Measurements from ENCODE around the gene FARS2. TPM values are rescaled to one million over a fixed set of nuclear protein-coding genes. Genes with fewer than 3 reads are reported as not detected.

FARS2 gene
- total RNA-seq, 4 donors from 2014 or later: 2.6 to 21.9 (median 15.0) TPM

DNA sequence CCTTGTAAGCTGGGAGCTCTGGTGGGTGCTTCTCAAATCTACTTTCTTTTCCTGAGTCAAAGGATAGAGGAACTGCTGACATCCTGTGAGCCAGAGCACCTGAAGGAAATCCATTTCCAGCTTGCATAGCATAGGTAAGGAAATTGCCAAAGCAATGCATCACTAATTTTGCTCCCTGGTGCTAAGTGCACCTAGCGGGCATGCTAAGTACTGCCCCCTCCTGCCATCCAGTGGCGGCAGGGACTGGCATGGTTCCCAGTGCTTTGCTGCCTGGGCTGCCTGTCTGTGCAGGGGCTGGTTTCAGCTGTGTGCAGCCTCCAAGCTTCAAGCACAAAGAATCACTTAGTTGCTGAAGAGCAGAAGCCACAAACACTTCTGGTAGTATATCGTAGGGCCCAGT lies 63.9 kb downstream of the FARS2 start:
- H3K4me1 ChIP-seq: peaks cover 0 to 13% (median 0%) of the 10 kb centered on the region in 4 donors
- intact Hi-C loops (cut with DNase I; ENCODE audit: low total_unique reads) (no loop called here), in situ Hi-C loops (cut with MboI; ENCODE audit: low pct_ligation_motif_present in 1 of 4, low pct_unique_long_range_greater_than_20kb in 1 of 4, low sequenced_read_pairs in 3 of 4) (no loop called here)
- no peak overlapping the region for H3K27ac ChIP-seq
- DNase-seq: no peak
- H3K9me3 ChIP-seq: peaks cover 0 to 3% of the 10 kb centered on the region in 2 donors
- peaks cover 0 to 7% (median 0%) of the 10 kb centered on the region in 4 donors for H3K36me3 ChIP-seq
- TF ChIP-seq POLR2AphosphoS5 (IDR thresholded peaks at IDR 0.05): no peak
- no peak for TF ChIP-seq POLR2A (IDR thresholded peaks at IDR 0.05)
- TF ChIP-seq EP300 (IDR thresholded peaks at IDR 0.05; ENCODE audit: low read depth): no peak
- TF ChIP-seq, protein P1, sequence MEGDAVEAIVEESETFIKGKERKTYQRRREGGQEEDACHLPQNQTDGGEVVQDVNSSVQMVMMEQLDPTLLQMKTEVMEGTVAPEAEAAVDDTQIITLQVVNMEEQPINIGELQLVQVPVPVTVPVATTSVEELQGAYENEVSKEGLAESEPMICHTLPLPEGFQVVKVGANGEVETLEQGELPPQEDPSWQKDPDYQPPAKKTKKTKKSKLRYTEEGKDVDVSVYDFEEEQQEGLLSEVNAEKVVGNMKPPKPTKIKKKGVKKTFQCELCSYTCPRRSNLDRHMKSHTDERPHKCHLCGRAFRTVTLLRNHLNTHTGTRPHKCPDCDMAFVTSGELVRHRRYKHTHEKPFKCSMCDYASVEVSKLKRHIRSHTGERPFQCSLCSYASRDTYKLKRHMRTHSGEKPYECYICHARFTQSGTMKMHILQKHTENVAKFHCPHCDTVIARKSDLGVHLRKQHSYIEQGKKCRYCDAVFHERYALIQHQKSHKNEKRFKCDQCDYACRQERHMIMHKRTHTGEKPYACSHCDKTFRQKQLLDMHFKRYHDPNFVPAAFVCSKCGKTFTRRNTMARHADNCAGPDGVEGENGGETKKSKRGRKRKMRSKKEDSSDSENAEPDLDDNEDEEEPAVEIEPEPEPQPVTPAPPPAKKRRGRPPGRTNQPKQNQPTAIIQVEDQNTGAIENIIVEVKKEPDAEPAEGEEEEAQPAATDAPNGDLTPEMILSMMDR (IDR thresholded peaks at IDR 0.05): no peak
- 92 to 97% methylated on average over 1 to 3 of the region's 3 CpGs for WGBS, 2 donors (ENCODE audit: low coverage in 1 of 2)
- no peak overlapping the region for H3K4me3 ChIP-seq
- H3K27me3 ChIP-seq: no peaks in the 10 kb centered on the region

DNA sequence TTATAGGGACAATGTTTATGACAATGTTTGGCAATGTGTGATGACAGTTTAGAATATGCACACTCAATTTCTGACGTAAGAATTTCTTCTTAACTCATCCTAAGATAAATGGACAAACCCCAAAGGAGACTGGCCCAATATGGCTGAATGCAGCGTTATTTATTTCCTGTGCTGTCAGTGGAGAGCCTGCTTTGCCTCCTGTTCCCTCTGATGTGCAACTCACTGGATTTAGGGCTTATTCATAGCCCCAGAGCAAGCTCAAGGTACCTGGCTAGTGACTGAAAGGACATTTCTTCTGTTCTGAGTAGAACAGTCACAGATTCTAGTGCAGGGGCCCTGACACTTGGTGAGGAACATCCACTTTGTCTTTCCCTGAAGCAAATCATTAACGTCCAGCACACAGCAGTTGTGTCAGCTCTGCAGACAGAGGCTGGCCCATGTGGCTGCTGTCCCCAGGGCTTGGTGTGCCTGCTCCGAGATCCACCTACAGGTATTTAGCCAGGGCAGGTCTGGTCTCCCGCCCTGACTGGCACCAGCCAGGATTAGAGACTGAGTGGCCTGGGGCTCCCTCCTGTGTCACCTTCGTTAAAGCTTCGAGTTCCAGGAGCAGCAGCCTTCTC lies 64.8 kb downstream of the FARS2 start:
- H3K36me3 ChIP-seq: peaks cover 0 to 7% (median 0%) of the 10 kb centered on the region in 4 donors
- H3K27me3 ChIP-seq: no peaks in the 10 kb centered on the region
- no peak overlapping the region for H3K27ac ChIP-seq
- in situ Hi-C loops (cut with MboI; ENCODE audit: low pct_ligation_motif_present in 1 of 4, low pct_unique_long_range_greater_than_20kb in 1 of 4, low sequenced_read_pairs in 3 of 4) (no loop called here), intact Hi-C loops (cut with DNase I; ENCODE audit: low total_unique reads) (no loop called here)
- H3K4me3 ChIP-seq: no peak overlapping the region
- no peak for TF ChIP-seq POLR2A (IDR thresholded peaks at IDR 0.05)
- TF ChIP-seq, protein P1 (IDR thresholded peaks at IDR 0.05): no peak
- TF ChIP-seq EP300 (IDR thresholded peaks at IDR 0.05; ENCODE audit: low read depth): no peak
- no peak for TF ChIP-seq POLR2AphosphoS5 (IDR thresholded peaks at IDR 0.05)
- H3K4me1 ChIP-seq: peaks cover 0 to 13% (median 0%) of the 10 kb centered on the region in 4 donors
- peaks cover 0 to 3% of the 10 kb centered on the region in 2 donors for H3K9me3 ChIP-seq
- no peak for DNase-seq
- WGBS, 2 donors (ENCODE audit: low coverage in 1 of 2): 95% methylated on average over 2 to 7 of the region's 7 CpGs

DNA sequence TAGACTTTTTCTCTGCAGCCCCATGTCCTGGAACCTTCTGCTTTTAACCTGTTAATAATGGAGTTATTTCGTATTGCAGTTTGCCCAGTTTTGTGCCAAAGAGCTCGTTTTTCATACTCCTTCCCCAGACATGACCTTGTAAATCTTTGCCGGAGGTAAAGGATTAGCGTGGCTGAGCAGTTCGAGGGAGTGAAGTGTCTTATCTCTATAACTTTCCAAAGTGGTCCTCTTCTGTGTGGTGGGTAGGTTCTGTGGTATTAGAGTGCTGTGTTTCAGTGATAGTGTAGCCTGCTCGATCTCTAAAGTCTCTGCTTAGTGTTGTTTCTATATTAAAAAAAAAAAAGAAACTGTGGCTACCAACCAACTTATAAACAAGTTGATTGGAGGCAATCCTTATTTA lies 67.5 kb downstream of the FARS2 start:
- H3K4me1 ChIP-seq: no peaks in the 10 kb centered on the region
- WGBS, 2 donors (ENCODE audit: low coverage in 1 of 2): 84 to 85% methylated on average over 5 to 6 of the region's 6 CpGs
- H3K27me3 ChIP-seq: no peaks in the 10 kb centered on the region
- H3K9me3 ChIP-seq: peaks cover 0 to 2% of the 10 kb centered on the region in 2 donors
- TF ChIP-seq POLR2AphosphoS5 (IDR thresholded peaks at IDR 0.05): no peak
- TF ChIP-seq EP300 (IDR thresholded peaks at IDR 0.05; ENCODE audit: low read depth): no peak
- TF ChIP-seq POLR2A (IDR thresholded peaks at IDR 0.05): no peak
- TF ChIP-seq, protein P1 (IDR thresholded peaks at IDR 0.05): no peak
- H3K4me3 ChIP-seq: no peak overlapping the region
- intact Hi-C loops (cut with DNase I; ENCODE audit: low total_unique reads) (no loop called here), in situ Hi-C loops (cut with MboI; ENCODE audit: low pct_ligation_motif_present in 1 of 4, low pct_unique_long_range_greater_than_20kb in 1 of 4, low sequenced_read_pairs in 3 of 4) (no loop called here)
- DNase-seq: no peak
- H3K27ac ChIP-seq: no peak overlapping the region
- peaks cover 0 to 7% (median 0%) of the 10 kb centered on the region in 4 donors for H3K36me3 ChIP-seq

DNA sequence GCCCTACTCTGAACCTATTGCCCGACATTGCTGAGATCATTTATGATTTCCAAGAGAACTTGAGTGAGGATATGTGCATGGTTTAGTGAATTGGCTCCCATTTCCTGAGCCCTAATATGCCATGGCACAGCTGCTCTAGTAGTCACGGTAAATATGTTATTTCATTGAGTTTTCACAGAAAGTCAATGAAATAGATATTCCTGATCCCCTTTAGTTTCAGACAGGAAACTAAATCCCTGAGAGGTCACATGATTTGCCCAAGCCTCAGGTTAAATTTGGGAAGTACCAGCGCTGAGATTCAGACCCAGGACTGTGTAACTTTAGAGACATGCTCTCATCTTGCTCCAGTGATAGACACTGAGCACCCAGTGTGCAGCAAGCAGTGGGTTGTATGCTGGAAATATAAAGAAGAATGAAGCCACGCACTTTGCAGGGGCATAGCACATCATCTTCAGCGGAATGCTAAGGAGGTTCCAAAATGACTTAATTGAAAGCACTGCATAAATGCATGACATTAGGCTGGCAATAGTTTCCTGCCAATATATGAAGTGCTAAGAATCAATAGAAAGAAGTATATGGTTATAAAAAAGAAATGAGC lies 70.6 kb downstream of the FARS2 start:
- no peaks in the 10 kb centered on the region for H3K4me1 ChIP-seq

More for the DNA sequence above, 70.6 kb downstream of the FARS2 start:
- TF ChIP-seq, protein P1 (IDR thresholded peaks at IDR 0.05): no peak
- TF ChIP-seq EP300 (IDR thresholded peaks at IDR 0.05; ENCODE audit: low read depth): no peak
- TF ChIP-seq POLR2AphosphoS5 (IDR thresholded peaks at IDR 0.05): no peak
- no peak for TF ChIP-seq POLR2A (IDR thresholded peaks at IDR 0.05)
- Histone ChIP-seq H3K36me3 (no peaks in the 10 kb centered on the region), H3K27me3 (no peaks in the 10 kb centered on the region), H3K27ac (no peak overlapping the region), H3K4me3 (no peak overlapping the region), H3K9me3 (no peaks in the 10 kb centered on the region)
- DNase-seq: no peak
- in situ Hi-C loops (cut with MboI; ENCODE audit: low pct_ligation_motif_present in 1 of 4, low pct_unique_long_range_greater_than_20kb in 1 of 4, low sequenced_read_pairs in 3 of 4) (no loop called here), intact Hi-C loops (cut with DNase I; ENCODE audit: low total_unique reads) (no loop called here)
- WGBS, 2 donors (ENCODE audit: low coverage in 1 of 2): 98 to 100% methylated on average over 2 to 5 of the region's 5 CpGs

Data from transverse colon (tissue), 4 donors.